GM21528 (cell line): ENCODE measurements around the gene SCAPER.
"Not testable (repeated sequence)": the region's sequence is repeated elsewhere in the genome, so short reads cannot be mapped to it uniquely, and the experiment has no call there.

Source experiments
- ATAC-seq: cut with Tn5 transposase; IDR thresholded peaks from one replicate; pipeline ENCODE4 v1.9.1; 2021; ENCODE audit warnings: mild to moderate bottlenecking, moderate library complexity; ENCODE audit not compliant: unreplicated experiment, low FRiP score

SCAPER gene

DNA sequence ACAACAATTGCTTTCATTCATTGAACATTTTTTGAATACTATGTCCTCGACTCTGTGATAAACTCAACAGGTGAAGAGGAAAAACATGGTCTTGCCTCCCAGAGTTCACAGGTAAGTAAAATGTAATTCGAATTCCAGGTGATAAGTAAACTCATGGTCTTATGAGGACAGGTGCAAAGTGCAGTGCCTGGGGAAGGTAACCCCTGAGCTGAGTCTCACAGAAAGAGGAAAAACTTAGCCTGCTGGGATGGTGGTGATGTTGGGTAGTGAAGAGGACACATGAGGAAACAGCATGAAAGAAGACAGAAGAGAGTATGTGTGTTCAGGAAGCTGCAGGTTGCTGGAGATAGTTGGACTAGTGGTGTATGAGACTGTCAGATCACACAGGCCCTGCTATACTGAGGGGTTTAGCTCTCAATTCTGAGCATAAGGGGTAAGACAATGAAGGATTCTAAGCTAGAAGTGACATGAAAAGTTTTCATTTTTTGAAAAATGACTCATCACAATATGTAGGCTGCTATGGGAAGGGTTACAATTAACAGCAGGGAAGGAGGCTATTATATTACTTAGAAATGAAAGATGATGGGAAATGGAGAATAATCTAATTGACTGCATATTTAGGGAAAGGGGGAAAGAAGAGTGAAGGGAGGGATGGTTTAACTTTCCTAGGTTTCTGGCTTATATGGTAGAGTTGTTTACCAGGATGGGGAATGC, 457.3 kb downstream of the SCAPER start:
- no peak for ATAC-seq

- ATAC-seq: no peak
Observed at GRCh38 chr15:76440441-76440840, 464.7 kb downstream of the SCAPER start.

DNA sequence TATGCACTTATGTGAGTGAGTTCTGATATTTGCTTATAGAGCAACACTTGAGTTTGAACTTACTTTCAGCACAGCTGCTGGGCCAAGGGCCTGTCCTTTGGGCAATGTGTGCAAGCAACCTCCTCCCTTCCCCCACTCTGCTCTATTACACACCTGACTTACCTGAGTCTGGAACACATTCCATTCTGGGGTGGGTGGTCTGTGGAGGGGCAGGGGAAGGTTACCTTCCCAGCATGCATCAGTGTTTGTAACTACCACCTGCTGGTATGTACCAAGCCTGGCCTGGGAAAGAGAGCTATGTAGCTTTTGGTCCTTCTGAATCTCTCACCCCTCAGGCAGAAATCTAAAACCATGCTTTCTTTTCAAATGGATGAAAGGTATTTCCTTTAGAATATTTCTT, 465.6 kb downstream of the SCAPER start:
- ATAC-seq: no peak

DNA sequence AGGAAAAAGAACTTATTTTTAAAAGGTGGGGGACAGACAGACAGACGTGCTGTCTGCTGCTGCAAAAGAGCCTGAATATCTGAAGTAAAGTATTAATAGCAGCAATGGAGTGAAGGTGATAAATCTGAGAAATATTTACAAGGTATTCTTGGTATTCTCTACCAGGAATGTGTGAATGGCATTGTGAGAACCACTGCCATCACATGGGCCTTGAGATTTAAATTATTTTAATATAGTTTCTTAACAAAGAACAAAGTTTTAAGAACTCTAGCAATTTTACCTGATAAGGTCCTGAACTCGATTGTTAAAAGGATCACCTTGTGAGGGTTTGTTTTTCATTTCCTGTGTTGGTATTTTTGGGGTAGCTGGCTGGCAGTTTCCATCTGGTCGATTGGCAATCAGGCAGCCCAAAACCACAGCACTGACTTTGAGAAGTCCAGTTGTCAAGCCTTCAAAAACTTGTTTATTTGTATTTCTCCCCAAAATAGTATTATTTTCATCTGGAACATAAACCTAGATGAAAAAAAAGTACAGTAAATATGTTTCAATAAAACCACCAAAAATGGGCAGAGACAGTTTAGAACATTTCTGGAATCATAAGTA, 471.2 kb downstream of the SCAPER start:
- ATAC-seq: no peak

- not testable (repeated sequence) for ATAC-seq
Observed at GRCh38 chr15:76433036-76433435, 472.1 kb downstream of the SCAPER start.

DNA sequence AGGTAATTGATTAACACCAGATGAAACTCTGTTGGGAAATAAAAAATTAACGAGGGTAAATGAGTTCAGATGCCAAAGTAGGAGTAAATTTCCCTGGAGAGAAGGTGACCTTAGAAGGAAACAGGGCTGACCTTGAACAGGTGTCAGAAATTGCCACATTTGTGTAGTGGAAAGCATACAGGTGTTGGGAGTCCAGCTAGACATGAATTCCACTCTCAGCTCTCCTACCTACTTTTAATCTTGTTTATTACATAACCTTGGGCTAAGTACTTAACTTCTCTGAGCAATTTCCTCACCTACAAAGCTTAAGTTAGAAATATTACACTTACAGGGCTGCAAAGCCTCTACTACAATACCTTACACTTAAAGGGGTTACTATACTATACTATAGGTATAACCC, 472.5 kb downstream of the SCAPER start:
- ATAC-seq: no peak

GRCh38 chr15:76431971-76432370, 473.2 kb downstream of the SCAPER start:
- no peak for ATAC-seq

- ATAC-seq: not testable (repeated sequence)
Observed at GRCh38 chr15:76430711-76431110, 474.4 kb downstream of the SCAPER start.

GRCh38 chr15:76429661-76430060, 475.5 kb downstream of the SCAPER start:
- ATAC-seq: no peak

- ATAC-seq: no peak
Observed at GRCh38 chr15:76426941-76427340, 478.2 kb downstream of the SCAPER start.

GRCh38 chr15:76418352-76419140, 486.6 kb downstream of the SCAPER start:
- no peak for ATAC-seq

DNA sequence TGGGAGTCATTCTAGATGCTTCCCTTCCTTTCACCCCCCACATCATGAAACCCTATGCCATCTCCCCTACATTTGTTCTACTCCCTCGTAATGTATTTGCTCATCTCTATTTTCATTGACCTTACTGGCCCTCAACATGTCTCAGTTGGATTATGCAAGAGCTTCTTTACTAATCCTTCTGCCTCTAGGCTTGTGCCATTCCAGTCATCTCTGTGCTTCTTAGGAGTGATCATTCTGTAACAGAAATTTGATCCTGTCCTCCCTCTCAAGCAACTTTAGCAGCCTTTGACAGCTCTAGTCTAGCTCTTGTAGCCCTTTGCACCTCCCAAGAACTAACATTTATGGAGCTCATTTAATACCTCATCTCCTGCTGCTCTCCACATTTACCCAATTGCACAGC, 503.9 kb downstream of the SCAPER start:
- ATAC-seq: no peak

DNA sequence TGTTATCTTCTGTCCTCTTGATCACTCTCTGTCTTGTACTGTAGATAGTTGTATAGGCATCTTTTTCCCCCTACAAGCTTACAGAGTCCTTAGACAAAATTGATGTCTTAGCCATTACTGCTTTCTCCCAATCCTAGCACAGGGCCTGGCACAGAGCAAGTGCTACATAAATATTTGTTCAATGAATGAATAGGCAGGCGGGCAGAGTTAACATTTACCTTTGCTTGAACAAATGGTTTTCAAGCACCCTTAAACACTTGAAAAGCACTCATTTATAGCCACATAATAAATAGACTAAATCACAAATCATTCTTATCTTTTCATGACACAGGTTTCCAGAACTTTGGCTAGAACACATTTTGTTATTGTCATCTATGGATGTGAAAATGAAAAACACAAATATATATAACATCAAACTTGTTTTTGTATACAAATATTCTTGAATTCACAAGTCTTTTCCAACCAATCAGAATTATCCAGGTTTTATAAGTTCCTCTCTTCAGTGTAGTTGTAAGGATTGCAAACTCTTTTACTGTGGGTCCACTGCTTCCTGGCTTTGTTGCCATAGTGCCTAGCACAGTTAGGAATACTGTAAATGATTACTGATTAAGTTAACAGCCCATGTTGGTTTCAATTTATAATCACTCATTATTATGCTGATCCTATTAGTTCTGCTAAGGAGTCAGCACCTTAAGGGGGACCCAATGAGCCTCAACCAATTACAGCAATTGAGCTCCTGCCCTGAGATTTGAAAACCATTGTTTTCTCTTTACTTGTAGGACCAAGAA, 506.6 kb downstream of the SCAPER start:
- no peak for ATAC-seq

DNA sequence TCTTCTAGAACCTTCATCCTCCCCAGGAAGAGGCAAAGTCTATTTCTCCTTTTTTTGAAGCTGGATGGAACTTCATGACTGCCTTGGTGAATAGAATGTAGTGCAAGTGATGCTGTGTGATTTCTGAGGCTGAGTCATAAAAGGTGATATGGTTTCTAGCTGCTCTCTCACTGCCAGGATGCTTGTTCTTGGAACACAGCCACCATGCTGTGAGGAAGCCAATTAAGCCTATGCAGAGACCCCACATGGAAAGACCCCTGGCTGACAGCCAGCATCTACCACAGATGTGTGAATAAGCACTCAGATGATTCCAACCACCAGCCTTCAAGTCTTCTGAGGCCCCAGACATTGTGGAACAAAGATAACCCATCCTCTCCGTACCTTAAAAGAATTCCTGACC, 511.5 kb downstream of the SCAPER start:
- ATAC-seq: no peak

GRCh38 chr15:76391847-76392246, 513.3 kb downstream of the SCAPER start:
- no peak for ATAC-seq

DNA sequence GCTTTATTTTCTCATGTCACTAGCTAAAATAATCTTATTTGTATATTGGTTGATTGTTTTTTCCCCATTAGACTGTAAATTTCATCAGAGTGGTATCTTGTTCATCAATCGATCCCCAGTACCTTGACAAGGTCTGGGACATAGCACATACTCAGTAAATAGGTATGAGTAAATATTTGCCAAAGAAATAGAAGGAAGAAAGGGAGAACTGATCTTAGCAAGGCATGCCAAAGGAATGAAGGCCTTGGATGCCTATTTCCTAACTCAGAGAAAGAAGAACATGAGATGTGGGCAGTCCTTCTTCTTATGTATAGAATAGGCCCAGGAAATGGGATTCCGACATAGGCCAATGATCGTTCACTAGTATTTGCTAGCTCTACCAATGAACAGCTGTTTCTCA, 513.8 kb downstream of the SCAPER start:
- ATAC-seq: no peak

GRCh38 chr15:76390571-76390970, 514.6 kb downstream of the SCAPER start:
- ATAC-seq: no peak

- no peak for ATAC-seq
Observed at GRCh38 chr15:76386926-76387325, 518.2 kb downstream of the SCAPER start.

GRCh38 chr15:76386178-76386577, 519.0 kb downstream of the SCAPER start:
- ATAC-seq: no peak

- ATAC-seq: no peak
Observed at GRCh38 chr15:76384409-76384808, 520.7 kb downstream of the SCAPER start.
